SH-SY5Y (cell line): Measurements from ENCODE around the gene DPP6.

ENCODE experiments used
- GATA2 ChIP-seq: IDR thresholded peaks from 2 replicates; pipeline ENCODE4 v1.6.1; 2011; ENCODE audit warnings: mild to moderate bottlenecking, low read depth, low read length
- GATA3 ChIP-seq: IDR thresholded peaks from 2 replicates; pipeline ENCODE4 v1.6.1; 2011; ENCODE audit warnings: low read depth, mild to moderate bottlenecking, low read length, moderate library complexity

Gene DPP6

DNA sequence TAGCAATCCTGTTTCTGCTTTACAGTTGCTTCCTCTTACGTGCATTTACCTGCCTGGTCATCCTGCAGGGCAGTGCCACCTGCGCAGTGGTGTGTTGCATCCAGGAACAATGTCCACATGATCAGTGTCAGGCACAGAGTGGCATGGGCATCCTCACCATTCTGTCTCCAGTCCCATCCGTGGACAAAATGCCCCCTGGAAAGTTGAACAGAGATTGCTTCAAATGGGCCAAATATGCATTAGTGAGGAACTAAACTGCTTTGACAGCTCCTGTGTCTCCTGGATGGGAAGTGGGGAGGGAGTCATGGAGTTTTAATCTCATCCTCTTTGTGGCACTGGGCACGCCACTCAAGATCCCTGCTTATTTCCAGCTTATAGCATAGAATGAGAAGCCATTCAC lies 151.8 kb downstream of the DPP6 start:
- no peak for TF ChIP-seq GATA2
- no peak for TF ChIP-seq GATA3

DNA sequence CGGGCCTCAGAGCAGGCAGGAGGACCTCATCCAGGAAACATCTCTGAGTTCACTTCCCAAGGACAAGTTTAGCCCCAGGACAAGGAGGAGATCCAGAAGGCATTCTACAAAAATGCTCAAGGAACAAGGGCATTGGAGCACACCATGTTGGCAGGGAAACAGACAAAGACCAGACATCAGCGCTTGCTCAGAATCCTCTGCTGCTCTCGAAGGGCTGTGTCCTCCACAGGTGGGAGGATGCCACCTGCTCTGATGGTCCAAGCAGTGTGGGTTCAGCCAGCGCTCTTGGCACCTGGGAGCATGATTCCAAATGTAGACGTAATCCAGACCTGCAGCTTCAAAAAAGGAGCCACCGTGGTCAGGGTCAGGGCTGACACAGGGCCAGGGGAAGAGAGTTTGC lies 160.7 kb downstream of the DPP6 start:
- no peak for TF ChIP-seq GATA2
- TF ChIP-seq GATA3 = no peak

DNA sequence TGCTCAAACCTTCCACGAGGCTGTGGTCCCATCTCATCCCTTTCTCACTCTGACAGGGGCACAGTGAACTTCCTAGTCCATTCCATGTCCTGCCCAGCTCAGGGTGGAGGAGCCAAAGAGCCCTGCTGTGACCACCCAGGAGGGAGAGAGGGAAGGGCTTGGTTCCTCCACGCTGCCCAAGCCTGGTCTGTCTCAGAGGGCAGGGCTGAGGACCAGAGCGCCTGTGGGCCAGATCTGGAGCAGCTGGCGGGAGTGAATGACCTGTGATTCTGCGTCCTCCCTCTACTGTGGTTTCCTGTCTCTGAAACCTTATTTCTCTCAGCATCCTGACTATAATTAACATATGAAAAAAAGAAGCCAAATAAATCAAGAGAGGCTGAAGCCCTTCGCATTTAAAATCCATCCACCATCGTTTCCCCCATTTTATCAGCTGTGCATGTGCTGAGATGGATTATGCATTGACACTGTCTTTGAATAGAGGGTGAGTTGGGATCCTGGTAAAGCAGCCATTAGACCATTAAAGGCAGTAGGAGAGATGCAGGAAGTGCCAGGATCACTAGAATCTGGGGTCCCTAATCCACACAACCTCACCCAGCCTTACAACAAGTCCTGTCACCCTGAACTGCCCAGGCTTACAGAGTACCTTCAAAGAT lies 165.6 kb downstream of the DPP6 start:
- TF ChIP-seq GATA3 = no peak
- no peak for TF ChIP-seq GATA2

DNA sequence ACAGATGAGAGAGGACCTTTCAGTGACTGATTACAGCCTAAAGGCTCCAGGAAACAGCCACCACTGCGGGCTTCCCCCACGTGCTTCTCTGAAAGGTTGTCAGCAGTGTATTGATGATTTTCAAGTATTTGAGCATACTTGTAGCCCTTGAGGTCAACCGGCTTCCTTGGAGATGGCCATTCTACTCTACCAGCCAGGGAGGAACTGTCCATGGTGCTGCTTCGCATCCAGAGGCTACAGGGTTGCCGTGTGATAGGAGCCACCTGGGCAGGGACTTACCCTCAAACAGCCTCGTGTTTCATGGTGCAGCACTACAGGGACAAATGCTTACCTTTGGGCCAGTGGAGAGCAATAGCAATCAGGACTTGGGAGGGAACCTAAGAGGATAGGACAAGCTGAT lies 179.5 kb downstream of the DPP6 start:
- TF ChIP-seq GATA3 (no peak), GATA2 (no peak)

DNA sequence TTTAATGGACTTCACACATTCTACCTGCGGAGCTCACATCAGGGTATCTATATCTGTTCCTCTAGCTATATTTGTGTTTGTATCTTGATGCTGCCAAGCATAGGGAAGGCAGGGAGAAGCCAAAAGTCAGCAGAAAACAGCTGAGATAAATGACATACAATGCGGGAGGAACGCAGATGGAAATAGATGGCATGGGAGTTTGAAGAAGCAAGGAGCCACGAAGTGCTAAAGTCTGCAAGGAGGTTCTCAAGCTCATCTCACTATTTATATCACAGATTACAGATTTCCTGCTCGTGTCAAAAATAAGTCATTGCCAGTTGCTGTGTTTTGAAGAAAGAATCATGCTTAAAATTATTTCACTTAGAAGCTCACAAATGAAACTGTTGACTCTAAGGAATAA lies 180.5 kb downstream of the DPP6 start:
- TF ChIP-seq GATA2 (no peak), GATA3 (no peak)

DNA sequence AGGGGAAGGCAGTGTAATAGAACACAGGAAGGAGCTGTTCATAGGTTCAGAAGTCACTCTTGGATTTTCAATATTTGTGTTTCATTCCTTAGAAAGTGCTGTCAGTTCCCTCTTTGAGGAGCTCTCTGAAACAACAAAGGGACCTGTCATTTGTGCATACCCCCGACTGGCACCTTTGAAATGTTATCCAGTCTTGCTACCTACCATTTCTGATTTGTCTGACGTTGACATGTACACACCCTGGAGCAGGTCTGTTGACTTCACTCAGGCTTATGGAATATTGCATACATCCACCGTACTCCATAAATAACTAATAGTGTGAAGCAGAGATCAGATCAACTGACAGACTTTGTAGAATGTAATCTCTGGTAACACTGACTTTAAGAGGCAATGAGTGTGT lies 189.8 kb downstream of the DPP6 start:
- TF ChIP-seq GATA3 = no peak
- no peak for TF ChIP-seq GATA2

DNA sequence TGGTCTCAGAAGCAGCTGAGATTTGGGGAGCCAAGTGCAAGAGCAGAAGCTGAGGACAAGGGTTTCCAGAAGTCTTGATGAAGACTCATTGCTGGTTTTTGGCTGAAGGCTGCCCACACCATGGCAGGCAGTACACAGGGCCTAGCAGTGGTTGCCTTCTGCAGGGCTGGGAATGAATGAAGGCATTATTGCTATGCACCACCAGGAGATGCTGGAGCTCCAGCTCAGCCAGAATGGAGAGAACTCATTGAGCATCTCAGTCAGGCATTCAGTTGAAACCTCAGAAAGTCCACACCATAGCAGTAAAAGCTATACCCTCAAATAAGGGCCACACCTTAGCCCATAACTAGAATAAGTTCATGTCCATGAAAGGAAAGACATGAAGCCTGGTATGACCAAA lies 190.5 kb downstream of the DPP6 start:
- TF ChIP-seq GATA3 (no peak), GATA2 (no peak)

DNA sequence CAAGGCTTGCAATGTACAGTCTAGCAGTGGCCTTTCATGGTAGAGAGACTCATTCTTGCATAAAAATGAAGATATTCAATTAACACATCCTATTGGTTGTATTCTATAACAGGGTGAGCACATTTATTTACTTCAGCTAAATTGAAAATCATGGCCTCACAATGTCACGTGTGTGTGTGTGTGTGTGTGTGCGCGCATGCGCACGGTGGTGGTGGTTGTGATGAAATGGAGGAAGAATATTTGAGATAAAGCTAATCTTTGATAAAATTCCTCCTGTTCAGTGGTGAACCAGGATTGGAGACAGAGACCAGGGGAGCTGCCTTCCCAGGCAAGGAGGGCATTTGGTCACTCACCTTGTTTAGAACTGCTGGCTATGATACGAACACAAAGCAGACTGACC lies 199.8 kb downstream of the DPP6 start:
- TF ChIP-seq GATA3 (no peak), GATA2 (no peak)

DNA sequence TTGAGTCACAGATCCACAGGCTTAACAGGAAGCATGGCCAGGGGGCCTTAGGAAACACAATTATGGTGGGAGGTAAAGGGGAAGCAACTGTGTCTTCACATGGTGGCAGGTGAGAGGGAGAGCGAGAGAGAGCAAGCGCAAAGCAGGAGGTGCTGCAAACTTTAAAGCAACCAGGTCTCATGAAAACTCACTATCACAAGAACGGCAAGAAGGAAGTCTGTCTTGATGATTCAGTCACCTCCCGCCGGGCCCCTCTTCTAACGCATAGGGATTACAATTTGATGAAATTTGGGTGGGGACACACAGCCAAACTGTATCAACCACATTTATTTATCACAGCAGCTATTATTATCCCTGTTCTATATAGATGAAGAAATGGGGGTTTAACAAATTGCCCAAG lies 201.6 kb downstream of the DPP6 start:
- no peak for TF ChIP-seq GATA2
- TF ChIP-seq GATA3 = no peak

DNA sequence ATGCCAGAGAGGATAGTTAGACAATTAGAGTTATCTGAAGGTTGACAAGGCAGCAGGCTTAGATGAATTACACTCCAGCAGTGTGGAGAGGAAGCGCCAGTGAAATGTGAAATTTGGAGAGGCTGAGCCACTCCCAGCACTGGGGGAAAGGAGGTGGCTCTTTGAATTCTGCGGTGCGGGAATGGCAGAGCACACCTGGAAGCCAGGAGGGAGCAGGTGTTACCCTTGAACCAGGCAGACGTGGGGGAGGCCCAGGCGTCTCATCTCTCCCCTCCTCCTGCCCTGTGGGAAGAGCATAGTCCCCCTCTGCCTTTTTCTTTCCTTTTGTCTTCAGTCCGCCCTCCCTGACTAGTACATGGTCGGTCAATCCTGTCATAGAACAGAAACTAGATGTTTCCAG lies 203.1 kb downstream of the DPP6 start:
- TF ChIP-seq GATA3 = no peak
- no peak for TF ChIP-seq GATA2

DNA sequence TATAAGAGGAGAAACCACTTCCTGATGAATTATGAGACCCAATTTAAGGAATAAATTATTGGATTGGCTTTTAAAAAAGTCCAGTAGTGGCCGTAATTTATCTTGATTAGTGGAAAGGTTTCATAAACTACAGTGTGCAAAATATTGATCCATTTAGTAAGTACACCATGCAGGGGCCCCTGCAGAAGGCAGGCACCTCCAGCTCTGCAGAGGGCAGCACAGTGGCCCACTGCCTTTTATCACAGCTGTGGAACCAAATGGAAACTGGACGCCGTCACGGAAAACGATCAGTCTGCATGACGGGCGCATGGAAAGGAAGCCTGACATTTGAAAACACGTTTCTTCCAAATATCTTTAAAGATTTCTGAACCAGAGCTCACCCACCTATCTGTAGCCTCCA lies 204.0 kb downstream of the DPP6 start:
- no peak for TF ChIP-seq GATA2
- TF ChIP-seq GATA3 = no peak

DNA sequence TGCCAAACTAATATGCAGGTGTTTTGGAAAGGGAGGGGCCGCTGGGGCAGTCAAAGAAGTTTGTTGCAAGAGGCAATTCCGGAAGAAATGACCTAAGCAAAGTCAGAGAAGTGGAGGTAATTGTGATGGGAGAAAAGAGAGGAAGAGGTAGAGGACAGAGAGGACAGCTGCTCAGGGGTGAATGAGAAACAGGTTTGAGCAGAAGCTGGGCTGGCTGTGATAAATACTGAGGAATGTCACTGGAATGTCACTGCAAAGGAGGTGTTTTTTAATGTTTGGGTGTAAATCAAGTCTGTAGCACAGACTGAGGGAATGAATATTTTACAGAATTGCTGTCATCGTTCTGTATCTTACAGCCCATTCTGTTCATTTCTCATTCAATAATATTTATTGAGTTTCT lies 207.2 kb downstream of the DPP6 start:
- no peak for TF ChIP-seq GATA3
- no peak for TF ChIP-seq GATA2

DNA sequence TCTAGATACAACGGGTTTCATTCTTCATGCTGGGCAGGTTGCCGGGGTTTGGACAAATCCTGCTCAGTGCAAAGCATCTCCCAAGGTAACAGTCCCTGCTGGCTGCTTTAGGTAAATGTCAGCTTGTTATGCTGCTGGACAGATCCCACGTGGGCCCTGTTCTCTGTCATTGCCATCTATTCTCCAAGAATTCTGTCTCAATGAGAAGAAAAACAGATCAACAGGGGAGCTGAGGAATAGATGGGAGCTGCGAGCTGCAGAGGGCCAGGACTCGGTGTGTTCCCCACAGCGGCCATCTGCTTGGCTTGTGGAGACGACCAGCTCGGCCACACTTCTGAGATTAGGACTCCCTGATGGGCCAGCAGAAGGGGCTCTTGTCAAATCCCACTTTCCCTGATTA lies 235.2 kb downstream of the DPP6 start:
- TF ChIP-seq GATA2 (no peak), GATA3 (no peak)

DNA sequence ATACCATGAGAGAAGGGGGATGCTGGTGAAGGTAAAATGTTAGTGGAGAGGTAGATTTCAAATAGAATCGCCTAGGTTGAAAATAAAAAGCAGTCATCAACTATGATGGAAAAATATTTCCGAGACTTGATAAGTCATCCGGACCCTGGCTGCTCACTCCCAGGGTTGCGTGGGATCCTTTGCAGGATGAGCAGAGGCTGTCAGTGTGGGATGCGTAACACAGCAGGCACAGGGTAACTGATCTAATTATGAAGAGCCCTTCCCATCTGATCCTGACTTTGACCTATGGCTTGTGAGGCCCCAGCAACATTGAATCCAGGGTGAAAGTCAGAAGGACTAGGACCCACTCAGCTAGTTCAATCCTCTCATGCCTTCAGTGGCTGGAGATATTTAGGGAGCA lies 236.9 kb downstream of the DPP6 start:
- no peak for TF ChIP-seq GATA3

DNA sequence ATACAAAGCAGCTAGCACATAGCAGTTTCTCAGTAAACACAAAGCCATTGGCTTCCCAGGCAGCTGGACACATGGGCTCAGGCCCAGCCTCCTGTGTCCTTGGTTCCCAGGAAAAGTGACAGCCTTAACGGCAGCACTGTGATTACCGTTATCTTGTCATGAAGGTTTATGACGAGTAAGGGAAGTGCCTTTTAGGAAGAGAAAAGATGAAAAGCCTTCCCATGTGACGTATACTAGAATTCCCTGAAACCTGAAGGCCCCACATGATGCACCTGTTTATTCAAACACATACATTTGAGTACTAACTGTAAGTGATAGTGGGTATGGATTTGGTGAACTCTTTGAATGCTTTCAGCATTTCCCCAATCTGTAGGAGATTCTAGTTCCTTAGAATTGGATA lies 244.2 kb downstream of the DPP6 start:
- TF ChIP-seq GATA3 = no peak
- no peak for TF ChIP-seq GATA2

DNA sequence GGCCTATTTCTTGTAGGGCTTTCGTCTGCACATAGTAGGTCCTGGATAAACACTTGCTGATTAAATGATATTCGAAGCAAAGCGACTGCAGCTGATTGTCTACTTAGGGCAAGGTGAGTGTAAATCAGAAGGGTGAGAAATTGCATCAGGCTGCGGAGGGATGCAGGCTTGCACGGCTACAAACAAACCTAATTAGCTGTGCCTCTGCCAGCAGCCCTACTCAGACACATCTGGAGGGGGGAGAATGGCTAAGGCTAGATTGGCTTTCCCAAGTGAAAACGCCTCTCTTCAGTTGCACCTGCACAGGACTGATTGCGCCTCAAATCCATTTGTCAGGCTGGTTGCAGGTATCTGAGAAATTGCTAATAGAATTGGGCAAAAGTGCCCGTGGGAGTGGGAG lies 247.5 kb downstream of the DPP6 start:
- TF ChIP-seq GATA2 (no peak), GATA3 (no peak)
